ENCODE data around the gene PF4V1.
A peak's percentile ranks its signal among the peaks of the same experiment; 100 is the strongest.

The PF4V1 gene

GRCh38 chr4:73831569-73831968 lies 21.5 kb upstream of the PF4V1 start:
- H4K91ac ChIP-seq (ENCODE audit: low read depth, low read length), result no peak overlapping the region
- H3K79me2 ChIP-seq (ENCODE audit: control insufficient read depth, insufficient read depth, low read length, poor library complexity), result no peaks in the 10 kb centered on the region
- no peak overlapping the region for H4K8ac ChIP-seq (ENCODE audit: low read depth, low read length)
- H4K12ac ChIP-seq (ENCODE audit: low read depth, low read length), result no peak overlapping the region
- no peak overlapping the region for H2BK120ac ChIP-seq (ENCODE audit: insufficient read depth, low read length, poor library complexity)
- H3K27ac ChIP-seq (ENCODE audit: low read depth, low read length), result no peak overlapping the region
- H2BK12ac ChIP-seq (ENCODE audit: low read length), result no peak overlapping the region
- H3K27me3 ChIP-seq (ENCODE audit: insufficient read depth, low read length), result no peaks in the 10 kb centered on the region
- no peak overlapping the region for H3K4ac ChIP-seq (ENCODE audit: low read depth, low read length)
- no peak overlapping the region for H3K4me2 ChIP-seq (ENCODE audit: low read length)
- H3K18ac ChIP-seq (ENCODE audit: low read length), result no peak overlapping the region
- H2BK5ac ChIP-seq (ENCODE audit: low read depth, low read length, poor library complexity), result no peak overlapping the region
- no peaks in the 10 kb centered on the region for H3K9me3 ChIP-seq (ENCODE audit: insufficient read depth, low read depth, low read length)
- peaks cover 2 to 5% of the 10 kb centered on the region in 2 experiments for H3K4me1 ChIP-seq (ENCODE audit: control insufficient read depth in 1 of 2, insufficient read depth in 2 of 2, low read length in 2 of 2)
- H3K14ac ChIP-seq (ENCODE audit: low read length), result no peak overlapping the region
- WGBS (ENCODE audit: extremely low coverage, insufficient coverage, insufficient read length), result no CpG with 5 or more reads among the region's 2 CpGs
- H3K9ac ChIP-seq (ENCODE audit: low read length), result no peak overlapping the region
- H2AFZ ChIP-seq (ENCODE audit: insufficient read depth, low read length, poor library complexity), result no peak overlapping the region
- no peaks in the 10 kb centered on the region for H3K36me3 ChIP-seq (ENCODE audit: control insufficient read depth in 1 of 2, insufficient read depth in 2 of 2, low read length in 2 of 2)
- H2AK5ac ChIP-seq (ENCODE audit: low read length), result no peak overlapping the region
- H3K4me3 ChIP-seq (ENCODE audit: low read depth, low read length), result no peak overlapping the region
- no peak for DNase-seq
- no peak overlapping the region for H3K23ac ChIP-seq (ENCODE audit: low read length)
- no peaks in the 10 kb centered on the region for H3K79me1 ChIP-seq (ENCODE audit: low read length)

- no peak overlapping the region for H3K27ac ChIP-seq (ENCODE audit: low read depth, low read length)
- peaks cover 5 to 9% of the 10 kb centered on the region in 2 experiments for H3K4me1 ChIP-seq (ENCODE audit: control insufficient read depth in 1 of 2, insufficient read depth in 2 of 2, low read length in 2 of 2)
- no peaks in the 10 kb centered on the region for H3K27me3 ChIP-seq (ENCODE audit: insufficient read depth, low read length)
- H2BK12ac ChIP-seq (ENCODE audit: low read length), result no peak overlapping the region
- H2AK5ac ChIP-seq (ENCODE audit: low read length), result no peak overlapping the region
- no peaks in the 10 kb centered on the region for H3K79me2 ChIP-seq (ENCODE audit: control insufficient read depth, insufficient read depth, low read length, poor library complexity)
- H3K4ac ChIP-seq (ENCODE audit: low read depth, low read length), result no peak overlapping the region
- H4K91ac ChIP-seq (ENCODE audit: low read depth, low read length), result no peak overlapping the region
- H3K14ac ChIP-seq (ENCODE audit: low read length), result no peak overlapping the region
- no peak overlapping the region for H2BK120ac ChIP-seq (ENCODE audit: insufficient read depth, low read length, poor library complexity)
- H3K9me3 ChIP-seq (ENCODE audit: insufficient read depth, low read depth, low read length), result no peaks in the 10 kb centered on the region
- no peak overlapping the region for H3K4me3 ChIP-seq (ENCODE audit: low read depth, low read length)
- no peak overlapping the region for H2BK5ac ChIP-seq (ENCODE audit: low read depth, low read length, poor library complexity)
- no peaks in the 10 kb centered on the region for H3K79me1 ChIP-seq (ENCODE audit: low read length)
- H2AFZ ChIP-seq (ENCODE audit: insufficient read depth, low read length, poor library complexity), result no peak overlapping the region
- no peak overlapping the region for H3K4me2 ChIP-seq (ENCODE audit: low read length)
- H3K36me3 ChIP-seq (ENCODE audit: control insufficient read depth in 1 of 2, insufficient read depth in 2 of 2, low read length in 2 of 2), result no peaks in the 10 kb centered on the region
- H3K9ac ChIP-seq (ENCODE audit: low read length), result no peak overlapping the region
- H3K23ac ChIP-seq (ENCODE audit: low read length), result no peak overlapping the region
- no CpG with 5 or more reads among the region's 1 CpG for WGBS (ENCODE audit: extremely low coverage, insufficient coverage, insufficient read length)
- H3K18ac ChIP-seq (ENCODE audit: low read length), result no peak overlapping the region
- no peak overlapping the region for H4K8ac ChIP-seq (ENCODE audit: low read depth, low read length)
- H4K12ac ChIP-seq (ENCODE audit: low read depth, low read length), result no peak overlapping the region
- no peak for DNase-seq
These were observed 20.4 kb upstream of the PF4V1 start for GRCh38 chr4:73832651-73833237.

GRCh38 chr4:73836373-73837279 lies 16.5 kb upstream of the PF4V1 start, which contains the start of gene CXCL6:
Gene CXCL6 (plus strand): TSS chr4:73836678. CDS start chr4:73836751, 73 bp downstream.
- Histone ChIP-seq H2AK5ac (ENCODE audit: low read length) (no peak within 1 kb of the TSS), H3K79me2 (ENCODE audit: control insufficient read depth, insufficient read depth, low read length, poor library complexity) (no peaks in the 10 kb centered on the region), H3K9ac (ENCODE audit: low read length) (peak within 1 kb of the TSS; percentile 28), H2BK5ac (ENCODE audit: low read depth, low read length, poor library complexity) (no peak within 1 kb of the TSS), H3K36me3 (ENCODE audit: control insufficient read depth in 1 of 2, insufficient read depth in 2 of 2, low read length in 2 of 2) (no peaks in the 10 kb centered on the region), H4K91ac (ENCODE audit: low read depth, low read length) (no peak within 1 kb of the TSS), H3K79me1 (ENCODE audit: low read length) (no peaks in the 10 kb centered on the region), H4K8ac (ENCODE audit: low read depth, low read length) (no peak within 1 kb of the TSS), H3K4ac (ENCODE audit: low read depth, low read length) (no peak within 1 kb of the TSS), H3K4me3 (ENCODE audit: low read depth, low read length) (peak within 1 kb of the TSS; percentile 65), H2AFZ (ENCODE audit: insufficient read depth, low read length, poor library complexity) (peak within 1 kb of the TSS; percentile 45), H2BK12ac (ENCODE audit: low read length) (no peak within 1 kb of the TSS), H3K27me3 (ENCODE audit: insufficient read depth, low read length) (no peaks in the 10 kb centered on the region), H3K23ac (ENCODE audit: low read length) (no peak within 1 kb of the TSS), H2BK120ac (ENCODE audit: insufficient read depth, low read length, poor library complexity) (no peak within 1 kb of the TSS), H4K12ac (ENCODE audit: low read depth, low read length) (no peak within 1 kb of the TSS), H3K14ac (ENCODE audit: low read length) (no peak within 1 kb of the TSS), H3K4me1 (ENCODE audit: control insufficient read depth in 1 of 2, insufficient read depth in 2 of 2, low read length in 2 of 2) (peaks cover 5 to 9% of the 10 kb centered on the region in 2 experiments), H3K27ac (ENCODE audit: low read depth, low read length) (no peak within 1 kb of the TSS), H3K18ac (ENCODE audit: low read length) (no peak within 1 kb of the TSS), H3K9me3 (ENCODE audit: insufficient read depth, low read depth, low read length) (no peaks in the 10 kb centered on the region), H3K4me2 (ENCODE audit: low read length) (peak within 1 kb of the TSS; percentile 74)
- no CpG with 5 or more reads among the region's 41 CpGs for WGBS (ENCODE audit: extremely low coverage, insufficient coverage, insufficient read length)
- no peak for DNase-seq

GRCh38 chr4:73839071-73839470 lies 14.0 kb upstream of the PF4V1 start:
- Histone ChIP-seq H3K27ac (ENCODE audit: low read depth, low read length) (no peak overlapping the region), H4K91ac (ENCODE audit: low read depth, low read length) (no peak overlapping the region), H3K4ac (ENCODE audit: low read depth, low read length) (no peak overlapping the region), H2BK5ac (ENCODE audit: low read depth, low read length, poor library complexity) (no peak overlapping the region), H3K14ac (ENCODE audit: low read length) (no peak overlapping the region), H3K9me3 (ENCODE audit: insufficient read depth, low read depth, low read length) (no peaks in the 10 kb centered on the region), H3K27me3 (ENCODE audit: insufficient read depth, low read length) (no peaks in the 10 kb centered on the region), H3K9ac (ENCODE audit: low read length) (no peak overlapping the region), H4K8ac (ENCODE audit: low read depth, low read length) (no peak overlapping the region), H3K4me2 (ENCODE audit: low read length) (no peak overlapping the region), H2BK12ac (ENCODE audit: low read length) (no peak overlapping the region), H3K79me1 (ENCODE audit: low read length) (no peaks in the 10 kb centered on the region), H3K23ac (ENCODE audit: low read length) (no peak overlapping the region), H3K4me1 (ENCODE audit: control insufficient read depth in 1 of 2, insufficient read depth in 2 of 2, low read length in 2 of 2) (peaks cover 5 to 9% of the 10 kb centered on the region in 2 experiments), H2BK120ac (ENCODE audit: insufficient read depth, low read length, poor library complexity) (no peak overlapping the region), H3K18ac (ENCODE audit: low read length) (no peak overlapping the region), H3K36me3 (ENCODE audit: control insufficient read depth in 1 of 2, insufficient read depth in 2 of 2, low read length in 2 of 2) (no peaks in the 10 kb centered on the region), H4K12ac (ENCODE audit: low read depth, low read length) (no peak overlapping the region), H2AK5ac (ENCODE audit: low read length) (no peak overlapping the region), H2AFZ (ENCODE audit: insufficient read depth, low read length, poor library complexity) (no peak overlapping the region), H3K79me2 (ENCODE audit: control insufficient read depth, insufficient read depth, low read length, poor library complexity) (no peaks in the 10 kb centered on the region), H3K4me3 (ENCODE audit: low read depth, low read length) (no peak overlapping the region)
- DNase-seq, result no peak
- WGBS (ENCODE audit: extremely low coverage, insufficient coverage, insufficient read length), result no CpG with 5 or more reads among the region's 5 CpGs
